Fibroblast of skin of right quadriceps (primary cell): ENCODE measurements around the gene SLC66A3.
"Not testable (repeated sequence)": the region's sequence is repeated elsewhere in the genome, so short reads cannot be mapped to it uniquely, and the experiment has no call there.

Experiments used
- DNase-seq: peaks from one replicate; pipeline ENCODE4 v3.0.0-alpha.2; 2013

SLC66A3 gene

DNA sequence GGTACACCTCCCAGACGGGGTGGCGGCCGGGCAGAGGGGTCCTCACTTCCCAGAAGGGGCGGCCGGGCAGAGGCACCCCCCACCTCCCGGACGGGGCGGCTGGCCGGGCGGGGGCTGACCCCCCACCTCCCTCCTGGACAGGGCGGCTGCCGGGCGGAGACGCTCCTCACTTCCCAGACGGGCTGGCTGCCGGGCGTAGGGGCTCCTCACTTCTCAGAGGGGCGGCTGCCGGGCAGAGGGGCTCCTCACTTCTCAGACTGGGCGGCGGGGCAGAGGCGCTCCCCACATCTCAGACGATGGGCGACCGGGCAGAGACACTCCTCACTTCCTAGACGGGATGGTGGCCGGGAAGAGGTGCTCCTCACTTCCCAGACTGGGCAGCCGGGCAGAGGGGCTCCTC is 9.8 kb downstream of the SLC66A3 start:
- not testable (repeated sequence) for DNase-seq

DNA sequence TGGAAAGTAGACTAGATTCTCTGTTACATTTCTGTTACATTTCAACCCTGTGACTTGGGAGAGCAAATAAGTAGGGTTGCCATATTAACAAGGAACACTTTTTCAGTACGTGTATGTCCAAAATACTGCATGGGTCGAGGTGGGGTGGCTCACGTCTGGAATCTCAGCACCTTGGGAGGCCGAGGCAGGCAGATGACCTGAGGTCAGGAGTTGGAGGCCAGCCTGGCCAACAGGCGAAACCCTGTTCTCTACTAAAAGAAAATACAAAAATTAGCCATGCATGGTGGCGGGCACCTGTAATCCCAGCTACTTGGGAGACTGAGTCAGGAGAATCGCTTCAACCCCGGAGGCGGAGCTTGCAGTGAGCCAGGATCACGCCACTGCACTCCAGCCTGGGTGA is 11.2 kb downstream of the SLC66A3 start:
- no peak for DNase-seq

DNA sequence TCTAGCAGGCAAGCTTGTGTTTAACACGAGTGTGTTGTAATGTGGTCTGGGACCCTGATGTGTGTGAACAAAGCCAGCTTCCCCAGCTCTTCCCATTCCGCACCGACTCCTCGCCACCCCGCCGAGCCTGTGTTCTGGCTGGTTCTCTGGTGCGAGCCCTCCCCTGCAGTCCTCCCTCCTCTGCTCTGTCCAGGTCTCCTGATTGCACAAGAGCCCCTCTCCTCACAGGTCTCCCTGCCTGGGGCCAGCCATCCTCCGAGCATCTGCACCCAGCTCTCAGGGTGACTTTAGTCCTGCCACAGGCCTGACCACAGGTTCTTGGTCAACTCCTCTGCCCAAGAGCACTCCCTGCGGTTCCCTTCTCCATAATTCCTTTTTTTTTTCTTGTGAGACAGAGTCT is 13.2 kb downstream of the SLC66A3 start:
- no peak for DNase-seq

DNA sequence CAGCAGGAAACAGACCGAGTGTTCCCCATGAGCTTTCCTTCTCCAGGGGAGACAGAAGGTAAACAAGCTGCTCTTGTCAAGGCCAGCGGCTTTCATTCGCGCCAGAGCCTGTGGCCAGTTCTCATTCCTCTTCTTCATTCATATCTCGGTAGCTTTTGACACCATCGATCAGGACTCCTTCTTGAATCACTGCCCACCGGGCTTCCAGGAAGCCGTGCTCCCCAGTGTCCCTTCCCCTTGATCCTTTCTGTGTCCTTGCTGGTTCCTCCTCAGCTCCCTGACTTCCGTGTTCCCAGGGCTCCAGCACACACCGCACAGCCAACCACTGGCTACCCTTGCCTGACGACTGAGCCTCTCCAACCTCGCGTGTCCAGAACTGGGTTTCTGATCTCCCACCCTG is 14.1 kb downstream of the SLC66A3 start:
- DNase-seq, result no peak

DNA sequence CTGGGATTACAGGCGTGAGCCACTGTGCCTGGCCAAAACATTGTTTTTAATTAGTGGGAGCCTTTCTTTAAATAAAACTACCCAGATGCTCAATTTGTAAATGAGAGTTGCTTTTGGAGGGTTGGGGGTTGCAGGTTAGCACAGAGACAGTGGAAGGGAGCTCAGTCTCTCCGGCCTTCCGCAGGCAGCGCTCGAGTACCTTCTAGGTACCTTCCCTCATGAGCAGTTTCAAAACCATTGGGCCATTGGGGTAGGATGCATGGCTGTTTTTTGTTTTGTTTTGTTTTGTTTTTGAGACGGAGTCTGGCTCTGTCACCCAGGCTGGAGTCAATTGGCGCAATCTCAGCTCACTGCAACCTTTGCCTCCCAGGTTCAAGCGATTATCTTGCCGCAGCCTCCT is 19.0 kb downstream of the SLC66A3 start:
- no peak for DNase-seq

DNA sequence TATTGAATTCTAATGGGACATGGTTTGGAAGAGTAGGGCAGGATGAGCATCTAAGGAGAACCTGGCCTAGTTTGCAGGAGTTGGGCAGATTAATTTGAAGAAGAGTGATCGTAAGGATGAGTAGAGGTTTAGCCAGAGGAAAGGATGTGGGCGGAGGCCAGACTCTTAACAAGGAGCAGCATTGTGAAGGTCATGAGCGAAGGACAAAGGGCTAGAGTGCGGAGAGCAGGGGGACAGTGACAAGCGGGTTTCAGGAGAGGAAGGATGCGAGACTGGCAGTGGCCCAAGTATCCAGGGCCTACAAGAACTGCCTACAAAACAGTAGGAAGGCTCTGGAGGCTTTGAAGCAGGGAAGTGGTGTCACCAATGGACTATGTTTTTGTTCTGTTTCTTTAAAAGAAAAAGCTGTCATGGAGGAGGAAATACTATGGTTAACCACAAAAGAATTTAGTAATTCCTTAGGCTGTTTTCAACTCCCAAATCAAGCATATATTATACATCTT is 20.1 kb downstream of the SLC66A3 start:
- peak; percentile 80 for DNase-seq

DNA sequence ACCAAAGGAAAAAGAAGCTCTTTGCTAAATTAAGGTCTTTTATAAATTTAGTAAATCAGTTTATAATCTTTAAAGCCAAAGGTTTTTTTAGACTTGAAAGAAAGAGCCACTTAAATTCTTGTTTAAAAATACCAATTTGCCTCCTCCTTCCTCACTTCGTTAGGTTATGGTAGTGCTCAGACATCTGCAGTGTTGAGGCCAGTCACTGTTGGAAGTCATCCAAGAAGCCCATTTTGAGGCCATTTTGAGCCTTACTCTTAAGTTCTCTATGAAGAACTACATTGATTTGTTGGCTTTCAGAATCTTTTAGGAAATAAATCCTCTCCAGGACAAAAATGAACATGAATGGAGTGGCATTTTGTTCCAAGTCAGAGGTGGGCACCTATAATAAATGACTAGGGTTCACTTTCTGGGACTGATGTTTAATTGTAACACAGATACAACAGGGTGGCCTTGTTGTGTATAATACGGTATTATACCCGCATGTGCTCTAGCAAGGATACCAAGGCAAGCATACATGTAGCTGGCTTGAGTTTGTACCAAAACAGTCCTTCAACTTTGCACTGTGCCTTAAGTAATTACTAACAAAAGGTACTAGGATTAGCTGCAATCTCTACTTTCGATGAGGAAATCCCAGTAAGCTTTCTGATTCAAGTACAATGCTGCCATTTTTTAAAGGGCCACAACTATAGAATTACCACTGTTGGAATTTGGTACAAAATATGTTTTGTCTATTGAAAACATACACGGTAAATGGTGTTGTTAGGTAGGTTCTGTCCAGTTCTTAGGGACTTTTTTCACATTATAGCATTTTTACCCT is 22.8 kb downstream of the SLC66A3 start:
- peak; percentile 32 for DNase-seq

DNA sequence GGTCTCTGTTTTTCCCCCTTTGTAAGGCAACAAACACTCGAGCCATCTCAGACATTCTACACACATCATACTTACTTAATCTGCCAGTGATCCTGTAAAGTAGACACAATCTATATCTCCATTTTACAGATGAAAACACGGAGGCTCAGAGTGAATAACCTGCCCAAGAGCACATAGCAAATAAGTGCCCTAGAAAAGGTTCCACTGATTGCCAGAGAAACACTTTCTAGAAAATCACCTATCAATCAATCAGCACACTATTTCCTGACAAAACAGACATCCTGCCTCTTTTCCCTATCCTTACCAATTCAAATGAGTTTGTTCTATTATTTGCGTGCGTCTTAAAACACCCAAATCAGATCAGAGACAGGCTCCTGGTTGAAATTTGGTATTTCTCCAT is 23.9 kb downstream of the SLC66A3 start:
- no peak for DNase-seq

DNA sequence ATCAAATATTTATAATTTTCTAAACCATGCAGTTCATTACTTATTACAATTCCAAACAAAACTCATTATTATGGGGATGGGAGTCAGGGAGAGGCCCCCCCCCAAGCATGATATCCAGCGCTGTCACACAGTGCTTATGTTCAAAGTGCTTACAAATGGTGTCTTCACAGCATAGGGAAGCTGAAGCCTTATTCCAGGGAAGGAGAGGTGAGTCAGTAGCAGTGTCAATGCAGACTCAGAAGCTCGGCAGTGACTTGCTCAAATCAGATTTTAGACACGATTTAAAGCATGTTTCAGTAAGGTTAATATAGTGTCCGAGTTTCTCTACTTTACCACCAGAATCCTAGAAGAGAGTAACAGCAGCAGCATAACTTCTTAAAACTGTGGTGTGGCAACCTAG is 24.6 kb downstream of the SLC66A3 start:
- no peak for DNase-seq

DNA sequence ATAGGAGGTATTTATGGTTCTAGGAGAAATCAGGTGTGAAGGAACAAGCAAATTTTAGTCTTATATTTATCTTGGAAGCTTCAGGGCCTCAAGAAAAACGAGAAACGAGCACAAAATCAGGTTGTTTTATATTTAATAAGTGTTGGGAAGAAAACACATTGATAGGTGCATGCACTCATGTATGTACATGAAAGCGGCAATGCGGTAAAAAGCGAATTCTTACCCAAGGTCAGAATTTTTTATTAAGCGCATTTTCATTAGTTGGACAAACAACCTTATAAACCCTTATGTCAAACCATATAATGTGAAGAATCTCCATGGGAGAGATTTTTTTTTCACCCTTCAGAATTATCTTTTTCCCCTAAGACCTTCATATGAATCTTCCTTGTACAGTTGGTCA is 25.4 kb downstream of the SLC66A3 start:
- no peak for DNase-seq

DNA sequence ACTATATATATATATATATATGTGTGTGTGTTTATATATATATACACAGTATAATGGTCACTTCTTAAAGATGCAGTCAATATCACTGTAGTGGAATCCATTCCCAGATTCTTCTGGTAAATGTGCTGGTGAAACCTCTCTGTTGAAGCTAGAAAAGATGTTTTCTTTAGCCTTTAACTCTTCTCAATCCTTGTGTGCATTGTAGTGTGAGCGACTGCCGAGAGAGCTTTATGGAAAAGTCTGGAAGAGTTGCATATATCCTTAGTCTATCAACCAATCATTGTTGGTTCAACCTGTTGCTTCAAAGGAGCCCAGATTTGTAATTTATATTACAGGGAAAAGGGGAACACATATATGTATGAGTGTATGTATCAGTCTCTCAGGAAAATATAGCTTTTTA is 27.7 kb downstream of the SLC66A3 start:
- DNase-seq, result no peak

DNA sequence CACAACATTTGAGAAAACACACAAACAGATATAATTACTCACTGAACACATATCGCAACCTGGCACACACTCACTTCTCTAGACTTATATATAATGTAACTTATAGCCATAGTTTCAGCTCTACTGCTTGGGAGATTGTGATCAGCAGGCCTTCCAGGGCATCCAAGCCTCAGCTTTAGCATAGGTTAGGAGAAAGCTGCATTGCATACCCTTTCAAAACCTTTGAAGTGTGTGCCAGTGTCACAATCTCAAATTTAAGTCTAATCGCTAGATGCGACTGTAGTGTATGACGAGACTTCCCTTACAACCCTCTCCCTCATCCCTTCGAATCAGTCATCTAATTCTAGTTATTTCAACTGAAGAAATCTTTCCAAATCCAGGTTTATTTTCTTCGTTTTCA is 30.9 kb downstream of the SLC66A3 start:
- no peak for DNase-seq

DNA sequence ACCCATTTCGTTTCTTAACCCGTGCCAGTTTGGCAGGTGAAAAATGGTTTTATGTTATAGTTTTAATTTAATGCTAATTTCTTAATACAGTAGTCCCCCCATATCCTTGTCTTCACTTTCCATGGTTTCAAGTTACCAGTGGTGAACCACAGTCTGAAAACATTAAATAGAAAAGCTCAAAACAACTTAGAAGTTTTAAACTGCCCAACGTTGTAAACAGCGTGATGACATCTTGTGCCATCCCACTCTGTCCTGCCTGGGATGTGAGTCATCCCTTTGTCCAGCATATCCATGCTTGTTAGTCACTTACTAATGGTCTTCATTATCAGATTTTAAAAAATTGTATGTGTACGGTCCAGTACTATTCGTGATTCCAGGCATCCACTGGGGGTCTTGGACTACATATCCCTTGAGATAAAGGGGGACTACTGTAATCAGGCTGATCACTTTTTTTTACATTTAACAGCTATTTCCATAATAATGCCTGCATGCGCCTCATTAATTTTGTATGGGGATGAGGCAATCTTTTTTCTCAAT is 31.9 kb downstream of the SLC66A3 start:
- peak; percentile 62 for DNase-seq

DNA sequence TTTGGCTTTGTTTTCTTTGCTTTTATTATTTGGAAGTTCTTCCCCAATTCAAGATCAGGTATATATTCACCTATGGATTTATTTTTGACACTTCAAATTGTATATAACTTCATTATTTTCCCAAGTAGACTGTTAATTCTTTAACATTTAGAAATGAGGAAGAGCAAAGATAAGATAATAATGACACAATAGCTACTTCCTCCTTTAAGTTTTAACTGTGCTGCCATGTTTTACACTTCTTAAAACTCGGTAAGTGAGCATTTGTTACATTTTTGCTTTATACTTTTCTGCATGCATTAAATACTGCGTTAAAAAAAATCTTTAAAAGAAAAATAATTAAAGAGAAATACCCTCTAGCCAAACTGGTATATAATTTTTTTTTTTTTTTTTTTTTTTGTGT is 32.5 kb downstream of the SLC66A3 start:
- no peak for DNase-seq

DNA sequence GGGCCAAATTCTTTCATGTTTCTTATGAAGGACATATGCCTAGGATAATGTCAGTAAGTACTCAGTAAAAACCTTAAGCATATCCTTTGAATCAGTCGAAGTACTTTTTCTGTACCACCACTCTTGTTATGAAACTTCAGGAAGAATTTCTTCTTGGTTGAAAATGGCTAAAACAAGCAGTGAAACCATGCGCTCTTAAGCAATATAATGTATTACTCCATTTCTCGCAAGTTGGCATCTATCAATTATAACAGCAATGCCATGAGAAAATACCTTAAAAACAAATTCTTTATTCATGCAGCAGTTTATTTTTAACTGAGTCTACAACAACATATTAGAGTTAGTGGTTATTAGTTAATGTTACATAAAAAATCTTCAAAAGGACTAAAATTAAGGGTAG is 41.0 kb downstream of the SLC66A3 start:
- no peak for DNase-seq

DNA sequence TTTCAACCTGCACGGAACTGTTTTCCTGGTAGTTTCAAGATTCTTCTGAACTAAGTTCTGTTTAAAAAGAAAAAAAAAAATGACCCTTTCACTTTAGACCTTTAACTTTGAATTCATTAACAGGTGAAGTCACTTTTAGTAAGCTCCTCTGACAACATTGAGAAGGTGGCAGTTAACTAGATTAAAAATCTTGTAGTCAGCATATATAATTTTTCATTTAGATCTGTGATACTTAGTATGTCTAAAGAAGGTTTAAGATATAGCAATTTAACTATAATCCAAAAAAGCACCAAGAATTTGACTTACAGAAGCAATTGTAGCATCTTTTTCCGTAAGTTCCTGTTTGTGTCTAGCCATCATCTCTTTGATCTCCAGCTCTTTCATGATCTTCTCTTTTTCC is 45.4 kb downstream of the SLC66A3 start:
- DNase-seq, result no peak

DNA sequence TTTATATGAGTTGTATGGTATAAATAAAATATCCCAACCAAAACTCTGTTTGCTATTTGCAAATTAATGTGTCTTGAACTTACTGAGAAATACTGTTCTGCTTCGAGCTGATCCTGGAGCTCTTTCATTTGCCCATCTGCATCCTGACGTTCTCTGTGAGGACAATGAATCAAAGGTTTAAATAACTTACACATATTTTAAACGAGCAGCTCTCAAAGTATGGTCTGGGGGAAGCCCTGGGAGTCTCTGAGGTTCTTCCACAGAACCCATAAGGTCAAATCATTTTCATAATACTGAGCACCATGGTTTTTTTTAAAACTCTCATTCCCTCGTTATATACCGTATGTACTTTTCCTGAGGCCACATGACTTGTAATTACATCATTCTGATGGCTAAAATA is 46.7 kb downstream of the SLC66A3 start:
- DNase-seq, result no peak

DNA sequence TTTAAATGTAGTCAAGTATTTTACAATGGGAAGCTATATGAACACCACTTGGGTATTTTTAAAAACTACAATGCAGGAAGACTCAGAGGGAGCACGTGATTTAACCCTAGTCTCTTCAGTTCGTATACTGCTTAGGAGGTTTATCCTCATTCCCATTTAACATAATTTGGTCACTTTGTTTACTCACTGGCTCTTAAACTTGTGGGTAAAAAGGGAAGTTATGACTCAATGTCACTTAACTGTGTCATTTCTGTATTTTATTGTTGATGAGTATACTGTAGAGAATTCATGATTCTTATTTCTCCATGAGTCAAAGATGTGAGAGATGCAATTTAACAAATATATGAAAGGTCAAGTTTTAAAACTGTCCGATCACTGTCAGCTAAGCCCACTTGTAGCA is 48.2 kb downstream of the SLC66A3 start:
- DNase-seq, result peak; percentile 76

DNA sequence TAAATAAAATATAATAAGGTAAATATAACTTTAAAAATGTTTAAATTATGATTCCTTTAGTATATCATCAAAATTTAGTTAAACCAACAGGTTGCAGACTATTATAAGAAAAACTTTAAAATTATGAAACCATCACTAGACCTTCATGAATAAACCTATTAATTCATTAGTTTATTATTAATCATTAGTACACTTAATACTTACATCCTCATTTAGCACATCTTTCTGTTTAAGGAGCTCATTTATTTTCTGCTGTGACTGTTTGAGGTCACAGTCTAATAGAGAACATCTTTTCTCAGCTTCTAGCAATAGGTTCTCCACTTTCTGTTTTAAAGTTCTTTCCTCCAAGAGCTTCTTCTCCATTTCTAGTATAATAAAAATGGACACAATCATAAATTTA is 52.8 kb downstream of the SLC66A3 start:
- DNase-seq, result no peak

DNA sequence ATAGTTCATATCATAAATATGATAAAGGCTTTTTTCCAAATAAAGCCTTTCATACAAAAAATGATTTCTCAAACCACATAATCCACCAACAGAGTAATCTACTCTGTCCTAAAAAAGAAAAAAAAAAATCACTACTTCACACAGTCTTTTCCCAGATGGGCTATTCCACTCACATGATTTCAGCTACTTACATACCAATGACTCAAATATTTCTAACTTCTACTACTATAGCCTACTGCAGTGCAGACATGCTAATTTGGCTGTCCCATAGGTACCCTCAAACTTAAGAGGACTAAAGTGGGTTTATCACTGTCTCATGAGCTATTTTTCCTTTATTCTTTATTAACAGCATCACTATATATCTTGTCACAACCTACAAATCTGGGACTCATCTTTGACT is 57.4 kb downstream of the SLC66A3 start:
- DNase-seq, result no peak

DNA sequence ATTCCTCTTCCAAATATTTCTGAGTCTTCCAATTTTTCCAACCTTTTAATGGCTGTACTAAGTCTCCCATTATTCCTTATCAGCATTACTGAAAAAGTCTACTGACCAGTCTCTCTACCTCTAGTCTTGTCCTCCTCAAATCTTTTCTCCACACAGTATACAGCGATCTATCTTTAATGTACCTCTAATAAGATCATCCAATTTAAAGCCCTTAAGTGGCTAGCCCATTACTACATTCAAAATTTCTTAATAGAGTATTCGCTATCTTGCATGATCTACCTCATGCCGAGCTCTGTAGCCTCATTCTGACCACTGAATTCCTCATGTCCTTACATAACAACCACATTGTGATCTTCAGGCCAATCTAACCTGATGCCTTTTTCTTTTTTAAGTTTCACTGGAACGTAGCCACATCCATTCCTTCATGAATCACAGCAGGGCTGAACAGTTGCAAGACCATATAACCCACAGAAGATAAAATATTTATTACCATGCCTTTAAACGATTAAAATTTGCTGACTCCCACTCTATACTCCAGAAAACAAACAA is 57.9 kb downstream of the SLC66A3 start:
- peak; percentile 69 for DNase-seq

DNA sequence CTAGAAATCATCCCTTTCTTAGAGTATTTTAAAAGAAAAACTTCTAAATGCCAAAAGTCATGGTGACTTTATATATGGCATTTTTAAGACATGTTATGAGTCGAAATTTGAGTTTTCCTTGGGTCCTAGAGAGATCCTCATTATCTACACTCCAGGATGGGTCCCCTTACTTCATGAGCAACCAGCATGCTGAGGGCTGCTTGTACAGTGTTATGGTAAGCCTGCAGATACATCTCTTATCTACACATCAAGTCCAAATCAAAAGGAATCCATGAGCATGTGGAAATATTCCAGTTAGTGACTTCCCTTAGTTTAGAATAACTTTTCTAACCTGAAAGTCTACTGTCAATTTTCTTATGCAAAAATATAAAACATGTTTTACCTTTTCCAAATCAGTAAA is 58.7 kb downstream of the SLC66A3 start:
- DNase-seq, result no peak

DNA sequence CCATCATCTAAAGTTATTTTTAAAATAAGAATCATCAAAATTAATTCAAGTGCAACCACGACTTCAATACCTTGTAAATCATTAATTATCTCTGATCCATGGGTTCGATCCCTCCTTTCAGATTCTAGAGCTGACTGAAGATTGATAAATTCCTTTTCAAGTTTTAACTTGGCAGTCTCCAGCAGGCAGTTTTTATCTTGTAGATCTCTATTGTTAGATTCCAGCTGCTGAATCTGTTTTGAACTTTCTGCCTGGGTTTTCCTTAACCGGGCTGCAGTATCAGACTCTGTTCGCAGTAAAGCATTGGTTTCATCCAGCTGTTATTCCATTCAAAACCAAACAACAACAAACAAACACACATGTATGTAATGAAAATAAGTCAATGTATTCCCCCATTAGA is 59.5 kb downstream of the SLC66A3 start:
- no peak for DNase-seq

DNA sequence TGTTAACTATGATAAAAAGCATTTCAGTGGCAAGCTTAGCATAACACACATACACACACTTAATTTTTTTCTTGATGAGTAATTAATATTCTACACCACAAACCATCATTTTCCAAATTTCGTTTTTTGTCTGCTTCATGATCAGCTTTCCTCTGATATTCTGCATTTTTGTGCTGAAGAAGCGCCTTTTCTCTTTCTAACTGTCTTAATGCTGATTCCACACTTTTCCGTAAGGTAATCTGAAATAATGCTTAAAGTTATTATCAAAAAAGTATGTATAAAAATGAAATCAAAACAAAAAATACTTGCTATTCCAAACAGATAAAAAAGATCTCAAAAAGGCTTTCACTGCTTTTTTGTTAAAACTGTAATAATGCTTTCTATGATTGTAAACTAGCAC is 60.1 kb downstream of the SLC66A3 start:
- DNase-seq, result no peak

DNA sequence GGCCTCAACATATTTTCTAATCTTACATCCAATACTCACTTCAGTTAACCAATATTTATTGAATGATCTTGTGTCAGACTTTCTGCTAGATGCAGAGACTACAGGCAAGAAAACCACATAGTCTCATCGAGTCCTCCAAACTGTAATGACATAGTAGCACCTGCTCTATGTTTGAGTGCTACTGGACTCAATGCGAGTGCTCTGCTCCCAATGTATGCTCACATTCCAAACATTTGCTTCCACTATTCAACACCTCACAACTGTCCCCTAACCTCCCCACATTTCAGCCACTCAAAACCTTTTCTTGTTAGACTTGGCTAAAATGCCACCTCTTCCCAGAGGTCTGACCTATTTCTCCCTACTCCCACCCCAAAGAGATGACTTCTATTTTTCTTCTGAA is 65.2 kb downstream of the SLC66A3 start:
- no peak for DNase-seq
